ENCODE results near the gene SFMBT1. TPM values are rescaled to one million over a fixed set of nuclear protein-coding genes. Genes with fewer than 3 reads are reported as not detected.
A peak's percentile ranks its signal among the peaks of the same experiment; 100 is the strongest.

Gene SFMBT1
- total RNA-seq, 1 donor from 2014 or later = 6.5 TPM

GRCh38 chr3:52978109-52978754 is 67.6 kb downstream of the SFMBT1 start:
- peaks cover 2% of the 10 kb centered on the region for H3K9me3 Mint-ChIP-seq (ENCODE audit: unreplicated experiment)
- DNase-seq = no peak
- no peak overlapping the region for H3K4me3 Mint-ChIP-seq (ENCODE audit: unreplicated experiment)
- H3K4me1 Mint-ChIP-seq (ENCODE audit: low read depth, unreplicated experiment) = peaks cover 4% of the 10 kb centered on the region
- peak overlapping the region; percentile 54 for H3K27ac Mint-ChIP-seq (ENCODE audit: unreplicated experiment)
- no peak for TF ChIP-seq CTCF (IDR thresholded peaks at IDR 0.05; ENCODE audit: partially characterized antibody, unreplicated experiment)
- H3K36me3 Mint-ChIP-seq (ENCODE audit: unreplicated experiment) = no peaks in the 10 kb centered on the region
- no peaks in the 10 kb centered on the region for H3K27me3 Mint-ChIP-seq (ENCODE audit: unreplicated experiment)

- Mint-ChIP-seq H3K36me3 (ENCODE audit: unreplicated experiment) (no peaks in the 10 kb centered on the region), H3K9me3 (ENCODE audit: unreplicated experiment) (no peaks in the 10 kb centered on the region), H3K27me3 (ENCODE audit: unreplicated experiment) (no peaks in the 10 kb centered on the region), H3K27ac (ENCODE audit: unreplicated experiment) (no peak overlapping the region), H3K4me1 (ENCODE audit: low read depth, unreplicated experiment) (peaks cover 6% of the 10 kb centered on the region), H3K4me3 (ENCODE audit: unreplicated experiment) (no peak overlapping the region)
- no peak for TF ChIP-seq CTCF (IDR thresholded peaks at IDR 0.05; ENCODE audit: partially characterized antibody, unreplicated experiment)
- no peak for DNase-seq
Measured at GRCh38 chr3:52973806-52974205, 72.1 kb downstream of the SFMBT1 start.

GRCh38 chr3:52971895-52972294 is 74.0 kb downstream of the SFMBT1 start:
- Mint-ChIP-seq H3K4me3 (ENCODE audit: unreplicated experiment) (no peak overlapping the region), H3K9me3 (ENCODE audit: unreplicated experiment) (no peaks in the 10 kb centered on the region), H3K4me1 (ENCODE audit: low read depth, unreplicated experiment) (peaks cover 2% of the 10 kb centered on the region), H3K27me3 (ENCODE audit: unreplicated experiment) (no peaks in the 10 kb centered on the region), H3K27ac (ENCODE audit: unreplicated experiment) (no peak overlapping the region), H3K36me3 (ENCODE audit: unreplicated experiment) (no peaks in the 10 kb centered on the region)
- no peak for DNase-seq
- no peak for TF ChIP-seq CTCF (IDR thresholded peaks at IDR 0.05; ENCODE audit: partially characterized antibody, unreplicated experiment)

GRCh38 chr3:52967398-52967797 is 78.5 kb downstream of the SFMBT1 start:
- Mint-ChIP-seq H3K27ac (ENCODE audit: unreplicated experiment) (no peak overlapping the region), H3K36me3 (ENCODE audit: unreplicated experiment) (no peaks in the 10 kb centered on the region), H3K27me3 (ENCODE audit: unreplicated experiment) (no peaks in the 10 kb centered on the region), H3K4me3 (ENCODE audit: unreplicated experiment) (no peak overlapping the region), H3K4me1 (ENCODE audit: low read depth, unreplicated experiment) (peaks cover 2% of the 10 kb centered on the region), H3K9me3 (ENCODE audit: unreplicated experiment) (no peaks in the 10 kb centered on the region)
- TF ChIP-seq CTCF (IDR thresholded peaks at IDR 0.05; ENCODE audit: partially characterized antibody, unreplicated experiment) = no peak
- no peak for DNase-seq

- Mint-ChIP-seq H3K4me1 (ENCODE audit: low read depth, unreplicated experiment) (no peaks in the 10 kb centered on the region), H3K9me3 (ENCODE audit: unreplicated experiment) (no peaks in the 10 kb centered on the region), H3K27ac (ENCODE audit: unreplicated experiment) (no peak overlapping the region), H3K4me3 (ENCODE audit: unreplicated experiment) (no peak overlapping the region), H3K36me3 (ENCODE audit: unreplicated experiment) (no peaks in the 10 kb centered on the region), H3K27me3 (ENCODE audit: unreplicated experiment) (no peaks in the 10 kb centered on the region)
- no peak for DNase-seq
- TF ChIP-seq CTCF (IDR thresholded peaks at IDR 0.05; ENCODE audit: partially characterized antibody, unreplicated experiment) = no peak
Measured at GRCh38 chr3:52962160-52962559, 83.7 kb downstream of the SFMBT1 start.

Measured in glutamatergic neuron (in vitro differentiated cells).